Right atrium auricular region (tissue), 2 donors: ENCODE measurements around the gene MTG2. TPM values are rescaled to one million over a fixed set of nuclear protein-coding genes. Genes with fewer than 3 reads are reported as not detected.
A peak's percentile ranks its signal among the peaks of the same experiment; 100 is the strongest.

Experiments used
- DNase-seq: peaks from one replicate; pipeline ENCODE4 v3.0.0-alpha.2; 2019; ENCODE audit warnings: low spot score
- H3K27ac ChIP-seq, 2 donors: fragments of 200-600 bp; sonication (generic); 1 replicate in 1 of 2; 2 replicates in 1 of 2; pipeline ENCODE4 v1.5.1; 2016 to 2019
- H3K27me3 ChIP-seq, 2 donors: fragments of 200-600 bp; sonication (generic); one replicate each; pipeline versions ENCODE4 v1.5.1 to v1.6.0; 2017 to 2019
- H3K36me3 ChIP-seq: fragments of 200-600 bp; sonication (generic); one replicate; pipeline ENCODE4 v1.5.1; 2016
- H3K4me1 ChIP-seq, 2 donors: fragments of 200-600 bp; sonication (generic); one replicate each; pipeline versions ENCODE4 v1.5.1 to v1.6.0; 2017 to 2019
- H3K4me3 ChIP-seq, 2 donors: fragments of 200-600 bp; sonication (generic); 1 replicate in 1 of 2; 2 replicates in 1 of 2; pipeline ENCODE4 v1.5.1; 2017 to 2019; ENCODE audit warnings: mild to moderate bottlenecking in 1 of 2, moderate library complexity in 1 of 2
- H3K9me3 ChIP-seq, 2 donors: fragments of 200-600 bp; sonication (generic); one replicate each; pipeline ENCODE4 v1.5.1; 2019
- CTCF ChIP-seq, 2 donors: fragments of 200-600 bp; sonication (generic); IDR thresholded peaks; one replicate each; pipeline ENCODE4 v1.5.1; 2019; ENCODE audit warnings: antibody characterized with exemption in 2 of 2
- total RNA-seq, 2 donors: library from RNA; depleted of rRNA; stranded (reverse); fragments of >200 nt; gene quantifications; one replicate each; pipeline ENCODE4 v1.1.0, GENCODE V29; 2016

MTG2 gene
- total RNA-seq, 2 donors from 2014 or later: 20.7 to 24.1 TPM

GRCh38 chr20:62243906-62244515, 61.2 kb downstream of the MTG2 start:
- no peak overlapping the region for H3K4me3 ChIP-seq
- no peak for DNase-seq
- peak overlapping the region in 1 of 2 donors; percentile 70 for H3K27ac ChIP-seq
- no peaks in the 10 kb centered on the region for H3K27me3 ChIP-seq
- no peaks in the 10 kb centered on the region for H3K9me3 ChIP-seq
- H3K36me3 ChIP-seq: no peaks in the 10 kb centered on the region
- TF ChIP-seq CTCF (IDR thresholded peaks at IDR 0.05): no peak
- peaks cover 0 to 75% of the 10 kb centered on the region in 2 donors for H3K4me1 ChIP-seq

GRCh38 chr20:62244644-62245108, 61.8 kb downstream of the MTG2 start:
- Histone ChIP-seq H3K4me3 (no peak overlapping the region), H3K27me3 (no peaks in the 10 kb centered on the region), H3K36me3 (no peaks in the 10 kb centered on the region), H3K27ac (peak overlapping the region; percentile 42 to 70), H3K4me1 (peaks cover 0 to 68% of the 10 kb centered on the region in 2 donors), H3K9me3 (no peaks in the 10 kb centered on the region)
- no peak for DNase-seq
- TF ChIP-seq CTCF (IDR thresholded peaks at IDR 0.05): no peak

- Histone ChIP-seq H3K9me3 (no peaks in the 10 kb centered on the region), H3K4me3 (no peak overlapping the region), H3K36me3 (no peaks in the 10 kb centered on the region), H3K27ac (peak overlapping the region; percentile 57 to 70), H3K4me1 (peaks cover 0 to 57% of the 10 kb centered on the region in 2 donors), H3K27me3 (no peaks in the 10 kb centered on the region)
- no peak for TF ChIP-seq CTCF (IDR thresholded peaks at IDR 0.05)
- no peak for DNase-seq
Measured at GRCh38 chr20:62245911-62246280, 63.1 kb downstream of the MTG2 start.

- Histone ChIP-seq H3K27me3 (no peaks in the 10 kb centered on the region), H3K36me3 (no peaks in the 10 kb centered on the region), H3K4me1 (peaks cover 0 to 52% of the 10 kb centered on the region in 2 donors), H3K4me3 (no peak overlapping the region), H3K9me3 (no peaks in the 10 kb centered on the region), H3K27ac (peak overlapping the region; percentile 57 to 70)
- TF ChIP-seq CTCF (IDR thresholded peaks at IDR 0.05): no peak
- no peak for DNase-seq
Measured at GRCh38 chr20:62246431-62246830, 63.6 kb downstream of the MTG2 start.

- no peak overlapping the region for H3K4me3 ChIP-seq
- no peak for TF ChIP-seq CTCF (IDR thresholded peaks at IDR 0.05)
- H3K27ac ChIP-seq: peak overlapping the region; percentile 57 to 70
- H3K9me3 ChIP-seq: no peaks in the 10 kb centered on the region
- no peaks in the 10 kb centered on the region for H3K36me3 ChIP-seq
- H3K4me1 ChIP-seq: peaks cover 0 to 45% of the 10 kb centered on the region in 2 donors
- DNase-seq: no peak
- no peaks in the 10 kb centered on the region for H3K27me3 ChIP-seq
Measured at GRCh38 chr20:62246872-62247652, 64.2 kb downstream of the MTG2 start.
